Natural killer cell treated with Interleukin-12 subunit alpha and Interleukin-12 subunit beta and Interleukin-15 and Interleukin-18, amount 100 ng/mL, for 72 hours (primary cell): ENCODE results near the gene GNA12. TPM values are rescaled to one million over a fixed set of nuclear protein-coding genes. Genes with fewer than 3 reads are reported as not detected.
"Not testable (repeated sequence)": the region's sequence is repeated elsewhere in the genome, so short reads cannot be mapped to it uniquely, and the experiment has no call there.

Experiments
- ATAC-seq, 2 donors: fragments of 150-1000 bp; cut with Tn5 transposase in 1 of 2; sonication (Bioruptor Pico), chemical (Tn5 transposase) in 1 of 2; 2 replicates each; pipeline ENCODE4 v1.10.0; 2021
- DNase-seq: peaks from one replicate; pipeline ENCODE4 v3.0.0; 2022; ENCODE audit warnings: low spot score
- H3K27ac Mint-ChIP-seq, 2 donors: 1 replicate in 1 of 2; 2 replicates in 1 of 2; pipeline ENCODE4 v1.8.0; 2022; ENCODE audit warnings: mixed read lengths in 2 of 2, mild to moderate bottlenecking in 1 of 2, moderate library complexity in 1 of 2
- H3K27me3 Mint-ChIP-seq, 2 donors: 1 replicate in 1 of 2; 2 replicates in 1 of 2; pipeline ENCODE4 v1.8.0; 2022; ENCODE audit warnings: mixed read lengths in 2 of 2
- H3K36me3 Mint-ChIP-seq: one replicate; pipeline ENCODE4 v1.8.0; 2022; ENCODE audit warnings: mixed read lengths
- H3K4me1 Mint-ChIP-seq, 2 donors: 1 replicate in 1 of 2; 2 replicates in 1 of 2; pipeline ENCODE4 v1.8.0; 2022; ENCODE audit warnings: low read depth in 2 of 2, mixed read lengths in 2 of 2, mild to moderate bottlenecking in 1 of 2
- H3K4me3 Mint-ChIP-seq: one replicate; pipeline ENCODE4 v1.8.0; 2022; ENCODE audit warnings: mixed read lengths
- H3K9me3 Mint-ChIP-seq: 2 replicates; pipeline ENCODE4 v1.8.0; 2022; ENCODE audit warnings: mixed read lengths
- total RNA-seq, 2 donors: library from RNA; stranded (reverse); gene quantifications; one replicate each; pipeline ENCODE4 v1.2.3, GENCODE V29; 2022

Gene GNA12
- total RNA-seq, 2 donors from 2014 or later, result 15.5 to 27.1 TPM

- Mint-ChIP-seq H3K4me1 (no peaks in the 10 kb centered on the region), H3K36me3 (no peaks in the 10 kb centered on the region), H3K27me3 (peaks cover 14 to 15% of the 10 kb centered on the region in 2 donors), H3K4me3 (no peak overlapping the region), H3K9me3 (no peaks in the 10 kb centered on the region), H3K27ac (no peak overlapping the region)
- DNase-seq (no peak), ATAC-seq (no peak)
These were observed 163.9 kb downstream of the GNA12 start for GRCh38 chr7:2680256-2680655.

DNA sequence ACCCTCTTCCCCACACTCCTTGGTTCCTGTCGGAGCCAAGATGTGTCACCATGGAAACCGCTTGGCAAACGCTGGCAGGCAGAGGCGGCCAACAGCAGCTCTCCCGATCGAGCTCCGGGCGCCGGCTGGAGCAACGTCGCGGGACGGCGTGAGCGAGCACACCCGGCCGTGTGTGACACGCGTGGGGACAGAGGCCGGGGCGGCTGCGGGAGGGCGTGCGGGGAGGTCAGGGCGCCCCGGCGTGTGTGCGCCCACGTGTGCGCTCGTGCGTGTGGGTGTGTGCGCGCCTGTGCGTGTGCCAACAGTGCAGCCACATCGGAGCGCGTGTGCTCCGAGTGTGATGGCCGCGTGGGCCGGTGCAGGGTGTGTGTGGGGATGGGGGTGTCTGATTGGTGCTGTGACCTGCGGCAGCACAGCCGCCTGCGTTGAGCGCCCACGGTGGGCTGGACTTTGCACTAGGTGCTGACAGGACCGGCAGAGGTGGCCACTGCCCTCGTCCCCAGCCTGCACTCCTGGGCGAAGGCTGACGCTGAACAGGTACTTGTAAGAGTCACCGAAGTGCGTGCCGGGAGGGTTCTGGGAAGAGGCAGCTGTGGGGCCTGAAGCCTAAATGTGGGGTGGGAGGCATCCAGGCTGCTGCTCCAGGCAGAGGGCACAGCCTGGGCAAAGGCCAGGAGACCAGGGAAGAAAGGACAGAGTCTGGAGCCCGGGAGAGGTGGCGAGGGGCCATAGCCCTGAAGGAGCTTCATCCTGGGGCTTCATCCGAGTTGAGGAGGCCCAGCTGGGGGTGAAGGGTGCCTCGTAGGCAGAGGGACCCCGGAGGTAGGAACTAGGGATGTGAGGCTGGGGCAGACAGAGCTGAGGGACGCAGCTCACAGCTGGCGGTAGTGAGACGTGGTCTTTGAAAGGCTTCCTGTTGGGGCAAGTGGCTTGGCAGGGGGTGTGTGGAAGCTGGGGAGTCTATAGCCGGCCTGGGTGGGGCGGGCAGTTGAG is 164.7 kb downstream of the GNA12 start:
- not testable (repeated sequence) for H3K36me3 Mint-ChIP-seq, H3K4me1 Mint-ChIP-seq, H3K9me3 Mint-ChIP-seq, DNase-seq, H3K27ac Mint-ChIP-seq, H3K4me3 Mint-ChIP-seq
- peaks cover 15 to 17% of the 10 kb centered on the region in 2 donors for H3K27me3 Mint-ChIP-seq
- ATAC-seq, result peak; percentile 19 to 20

DNA sequence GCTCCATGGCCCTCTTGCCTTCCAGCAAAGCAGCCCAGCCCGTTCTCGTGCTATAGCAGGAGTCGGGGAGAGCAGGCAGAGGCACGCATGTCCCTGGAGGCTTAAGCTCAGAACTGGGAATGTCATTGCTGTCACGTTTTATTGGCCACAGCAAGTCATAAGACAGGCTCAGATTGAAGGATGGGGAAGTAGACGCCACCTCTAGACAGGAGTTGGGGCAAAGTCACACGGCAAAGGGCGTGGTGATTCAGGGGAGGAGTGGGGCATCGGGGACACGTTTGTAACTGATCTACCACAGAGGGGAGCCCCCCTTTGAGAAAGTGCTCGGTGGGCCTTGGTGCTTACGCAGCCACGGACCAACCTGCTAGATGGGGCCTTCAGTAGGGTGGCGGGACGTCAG is 165.7 kb downstream of the GNA12 start:
- H3K36me3 Mint-ChIP-seq, H3K27ac Mint-ChIP-seq, H3K4me3 Mint-ChIP-seq, H3K4me1 Mint-ChIP-seq, ATAC-seq, H3K9me3 Mint-ChIP-seq, DNase-seq: not testable (repeated sequence)
- H3K27me3 Mint-ChIP-seq, result peaks cover 15 to 20% of the 10 kb centered on the region in 2 donors

Other genes starting within 250 kb of the GNA12 start
- gene TTYH3, start 212.3 kb downstream of the GNA12 start, total RNA-seq, result 10 to 100 TPM; 23.7 to 24.8 TPM
- gene AMZ1, start 156.1 kb downstream of the GNA12 start, total RNA-seq, result not detected
- gene CARD11, start 199.6 kb upstream of the GNA12 start, total RNA-seq, result 10 to 100 TPM; 79.3 to 80.8 TPM